ENCODE data around the gene TMEM107.
A peak's percentile ranks its signal among the peaks of the same experiment; 100 is the strongest.

The TMEM107 gene

GRCh38 chr17:8155231-8155995 lies 20.8 kb downstream of the TMEM107 start:
- no peak for TF ChIP-seq CTCF (conservative IDR thresholded peaks at IDR 0.05; ENCODE audit: control insufficient read depth, insufficient read depth, low read depth, low read length)
- peak overlapping the region; percentile 62 for H3K4me3 ChIP-seq (ENCODE audit: control insufficient read depth, low read depth, low read length)
- DNase-seq (ENCODE audit: low read depth), result peak; percentile 42

GRCh38 chr17:8154608-8155155 lies 21.5 kb downstream of the TMEM107 start:
- TF ChIP-seq CTCF (conservative IDR thresholded peaks at IDR 0.05; ENCODE audit: control insufficient read depth, insufficient read depth, low read depth, low read length), result no peak
- DNase-seq (ENCODE audit: low read depth), result peak; percentile 54
- H3K4me3 ChIP-seq (ENCODE audit: control insufficient read depth, low read depth, low read length), result peak overlapping the region; percentile 62

GRCh38 chr17:8153957-8154607 lies 22.1 kb downstream of the TMEM107 start:
- peak; percentile 99 for DNase-seq (ENCODE audit: low read depth)
- peak overlapping the region; percentile 62 for H3K4me3 ChIP-seq (ENCODE audit: control insufficient read depth, low read depth, low read length)
- no peak for TF ChIP-seq CTCF (conservative IDR thresholded peaks at IDR 0.05; ENCODE audit: control insufficient read depth, insufficient read depth, low read depth, low read length)

GRCh38 chr17:8153525-8153956 lies 22.6 kb downstream of the TMEM107 start:
- peak; percentile 99 for DNase-seq (ENCODE audit: low read depth)
- H3K4me3 ChIP-seq (ENCODE audit: control insufficient read depth, low read depth, low read length), result peak overlapping the region; percentile 39
- TF ChIP-seq CTCF (conservative IDR thresholded peaks at IDR 0.05; ENCODE audit: control insufficient read depth, insufficient read depth, low read depth, low read length), result no peak

GRCh38 chr17:8153031-8153451 lies 23.1 kb downstream of the TMEM107 start:
- DNase-seq (ENCODE audit: low read depth), result no peak
- no peak for TF ChIP-seq CTCF (conservative IDR thresholded peaks at IDR 0.05; ENCODE audit: control insufficient read depth, insufficient read depth, low read depth, low read length)
- peak overlapping the region; percentile 97 for H3K4me3 ChIP-seq (ENCODE audit: control insufficient read depth, low read depth, low read length)

GRCh38 chr17:8152112-8152775 lies 23.9 kb downstream of the TMEM107 start, which contains the start of gene PER1:
TSS of gene PER1 (minus strand) at chr17:8152404. CDS start at chr17:8150706, 1,698 bp downstream.
- H3K4me3 ChIP-seq (ENCODE audit: control insufficient read depth, low read depth, low read length), result peak within 1 kb of the TSS; percentile 97
- TF ChIP-seq CTCF (conservative IDR thresholded peaks at IDR 0.05; ENCODE audit: control insufficient read depth, insufficient read depth, low read depth, low read length), result no peak
- peak; percentile 97 for DNase-seq (ENCODE audit: low read depth)

Measured in fibroblast of mammary gland (primary cell).